ENCODE data around the gene CCDC107. TPM values are rescaled to one million over a fixed set of nuclear protein-coding genes. Genes with fewer than 3 reads are reported as not detected.

The CCDC107 gene
- total and polyA plus RNA-seq, 9 of the 15 experiments (the other 6 are each of a cell fraction or from before 2014, with no cell fraction given): 0.35 to 11.3 (median 6.9) TPM; not detected in 1

DNA sequence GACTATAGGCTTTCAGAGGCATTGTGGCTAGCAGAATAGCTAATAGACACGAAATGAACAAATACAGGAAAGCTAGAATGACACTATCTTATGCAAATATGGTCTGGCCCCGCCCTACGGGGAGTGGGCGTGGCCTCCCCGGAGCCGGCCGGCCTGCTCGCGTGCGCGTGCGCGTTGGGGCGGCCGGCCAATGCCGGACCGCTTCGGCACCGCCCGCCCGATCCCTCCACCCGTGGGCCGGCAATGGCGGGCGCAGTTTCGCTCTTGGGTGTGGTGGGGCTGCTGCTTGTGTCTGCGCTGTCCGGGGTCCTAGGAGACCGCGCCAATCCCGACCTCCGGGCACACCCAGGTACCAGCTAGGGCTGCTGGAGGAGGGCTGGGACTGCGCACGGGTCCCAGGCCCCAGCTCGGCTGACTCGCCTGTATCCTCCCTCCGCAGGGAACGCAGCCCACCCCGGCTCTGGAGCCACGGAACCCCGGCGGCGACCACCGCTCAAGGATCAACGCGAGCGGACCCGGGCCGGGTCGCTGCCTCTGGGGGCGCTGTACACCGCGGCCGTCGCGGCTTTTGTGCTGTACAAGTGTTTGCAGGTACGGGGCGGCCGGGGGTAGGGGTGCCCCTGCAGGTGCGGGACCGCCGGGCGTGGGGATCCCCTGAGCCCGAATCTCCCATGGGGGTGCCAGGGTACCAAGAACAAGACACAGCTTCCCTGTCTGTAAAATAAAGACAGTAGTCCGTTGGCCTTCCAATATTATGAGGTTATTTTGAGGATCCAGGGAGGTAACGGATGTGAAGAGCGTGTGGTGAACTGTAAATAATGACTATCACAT, at the start of gene CCDC107 (continued):
- TF ChIP-seq NUFIP1 (IDR thresholded peaks at IDR 0.05; ENCODE audit: partially characterized antibody) (no peak), ZNF263 (CRISPR knock-in tag; IDR thresholded peaks at IDR 0.05; ENCODE audit: borderline replicate concordance) (no peak), CTBP1 (IDR thresholded peaks at IDR 0.05; ENCODE audit: borderline replicate concordance) (peak; percentile 46; the same call in 1 of the 2 replicates), HNRNPLL (IDR thresholded peaks at IDR 0.05; ENCODE audit: low read depth, low read length, poor library complexity, severe bottlenecking) (peak; percentile 25), HDAC6 (IDR thresholded peaks at IDR 0.05; ENCODE audit: low read depth, low read length) (no peak), ZNF311 (CRISPR knock-in tag; IDR thresholded peaks at IDR 0.05) (no peak), EWSR1 (IDR thresholded peaks at IDR 0.05; ENCODE audit: borderline replicate concordance, low read depth, partially characterized antibody) (no peak), RBFOX2 (IDR thresholded peaks at IDR 0.05; ENCODE audit: low read depth, low read length) (peak; percentile 87), PTRF (tag; IDR thresholded peaks at IDR 0.05) (no peak)
- TF ChIP-seq, protein P1, sequence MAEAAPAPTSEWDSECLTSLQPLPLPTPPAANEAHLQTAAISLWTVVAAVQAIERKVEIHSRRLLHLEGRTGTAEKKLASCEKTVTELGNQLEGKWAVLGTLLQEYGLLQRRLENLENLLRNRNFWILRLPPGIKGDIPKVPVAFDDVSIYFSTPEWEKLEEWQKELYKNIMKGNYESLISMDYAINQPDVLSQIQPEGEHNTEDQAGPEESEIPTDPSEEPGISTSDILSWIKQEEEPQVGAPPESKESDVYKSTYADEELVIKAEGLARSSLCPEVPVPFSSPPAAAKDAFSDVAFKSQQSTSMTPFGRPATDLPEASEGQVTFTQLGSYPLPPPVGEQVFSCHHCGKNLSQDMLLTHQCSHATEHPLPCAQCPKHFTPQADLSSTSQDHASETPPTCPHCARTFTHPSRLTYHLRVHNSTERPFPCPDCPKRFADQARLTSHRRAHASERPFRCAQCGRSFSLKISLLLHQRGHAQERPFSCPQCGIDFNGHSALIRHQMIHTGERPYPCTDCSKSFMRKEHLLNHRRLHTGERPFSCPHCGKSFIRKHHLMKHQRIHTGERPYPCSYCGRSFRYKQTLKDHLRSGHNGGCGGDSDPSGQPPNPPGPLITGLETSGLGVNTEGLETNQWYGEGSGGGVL (CRISPR knock-in tag; IDR thresholded peaks at IDR 0.05): no peak
- TF ChIP-seq, protein P2, sequence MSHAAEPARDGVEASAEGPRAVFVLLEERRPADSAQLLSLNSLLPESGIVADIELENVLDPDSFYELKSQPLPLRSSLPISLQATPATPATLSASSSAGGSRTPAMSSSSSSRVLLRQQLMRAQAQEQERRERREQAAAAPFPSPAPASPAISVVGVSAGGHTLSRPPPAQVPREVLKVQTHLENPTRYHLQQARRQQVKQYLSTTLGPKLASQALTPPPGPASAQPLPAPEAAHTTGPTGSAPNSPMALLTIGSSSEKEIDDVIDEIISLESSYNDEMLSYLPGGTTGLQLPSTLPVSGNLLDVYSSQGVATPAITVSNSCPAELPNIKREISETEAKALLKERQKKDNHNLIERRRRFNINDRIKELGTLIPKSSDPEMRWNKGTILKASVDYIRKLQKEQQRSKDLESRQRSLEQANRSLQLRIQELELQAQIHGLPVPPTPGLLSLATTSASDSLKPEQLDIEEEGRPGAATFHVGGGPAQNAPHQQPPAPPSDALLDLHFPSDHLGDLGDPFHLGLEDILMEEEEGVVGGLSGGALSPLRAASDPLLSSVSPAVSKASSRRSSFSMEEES (CRISPR knock-in tag; IDR thresholded peaks at IDR 0.05): no peak

All from K562 (cell line).